ENCODE data around the gene KBTBD13.

Gene KBTBD13

DNA sequence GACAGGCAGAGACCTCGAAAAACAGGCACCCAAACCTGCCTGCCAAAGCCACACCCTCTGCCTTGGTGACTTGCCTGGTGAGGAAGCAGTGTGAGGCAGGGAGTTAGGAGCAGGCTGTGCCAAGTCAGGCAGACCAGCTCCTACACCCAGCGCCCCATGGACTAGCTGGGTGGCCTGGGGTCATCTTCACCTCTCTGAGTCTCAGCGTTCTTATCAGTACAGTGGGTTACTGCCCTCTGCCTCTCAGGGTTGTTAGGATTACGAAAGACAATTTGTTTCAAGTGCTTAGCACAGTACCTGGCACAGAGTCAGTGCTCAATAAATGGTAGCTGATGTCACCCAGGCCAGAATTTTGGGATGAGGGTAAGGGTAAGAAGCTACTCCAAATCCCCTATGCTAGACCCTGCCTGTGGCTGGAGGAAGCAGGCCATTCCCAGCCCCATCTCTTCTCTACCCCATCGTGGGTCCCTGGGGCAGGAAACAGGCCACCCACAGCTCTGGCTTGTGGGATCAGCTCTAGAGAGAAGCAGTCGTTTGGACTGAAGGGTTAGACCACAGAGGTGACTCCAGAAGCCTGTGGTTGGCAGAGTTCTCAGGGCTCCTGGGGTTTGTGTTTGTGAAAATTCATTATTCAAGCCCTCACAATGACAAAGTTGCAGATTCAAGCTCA, 21.2 kb upstream of the KBTBD13 start:
- Histone ChIP-seq H3K4me3 (ENCODE audit: low read length) (no peak overlapping the region), H3K27ac (ENCODE audit: low read depth, low read length) (no peak overlapping the region), H3K27me3 (ENCODE audit: control insufficient read depth, insufficient read depth, low read length) (no peaks in the 10 kb centered on the region), H3K4me1 (ENCODE audit: control insufficient read depth, insufficient read depth, low read length) (no peaks in the 10 kb centered on the region), H3K9ac (ENCODE audit: low read length) (no peak overlapping the region), H3K36me3 (ENCODE audit: control insufficient read depth, insufficient read depth, low read length) (peaks cover 12% of the 10 kb centered on the region)

GRCh38 chr15:65056106-65056505, 20.4 kb upstream of the KBTBD13 start:
- H3K4me1 ChIP-seq (ENCODE audit: control insufficient read depth, insufficient read depth, low read length) = peaks cover 3% of the 10 kb centered on the region
- H3K27ac ChIP-seq (ENCODE audit: low read depth, low read length) = no peak overlapping the region
- peaks cover 12% of the 10 kb centered on the region for H3K36me3 ChIP-seq (ENCODE audit: control insufficient read depth, insufficient read depth, low read length)
- no peaks in the 10 kb centered on the region for H3K27me3 ChIP-seq (ENCODE audit: control insufficient read depth, insufficient read depth, low read length)
- H3K4me3 ChIP-seq (ENCODE audit: low read length) = no peak overlapping the region
- H3K9ac ChIP-seq (ENCODE audit: low read length) = no peak overlapping the region

DNA sequence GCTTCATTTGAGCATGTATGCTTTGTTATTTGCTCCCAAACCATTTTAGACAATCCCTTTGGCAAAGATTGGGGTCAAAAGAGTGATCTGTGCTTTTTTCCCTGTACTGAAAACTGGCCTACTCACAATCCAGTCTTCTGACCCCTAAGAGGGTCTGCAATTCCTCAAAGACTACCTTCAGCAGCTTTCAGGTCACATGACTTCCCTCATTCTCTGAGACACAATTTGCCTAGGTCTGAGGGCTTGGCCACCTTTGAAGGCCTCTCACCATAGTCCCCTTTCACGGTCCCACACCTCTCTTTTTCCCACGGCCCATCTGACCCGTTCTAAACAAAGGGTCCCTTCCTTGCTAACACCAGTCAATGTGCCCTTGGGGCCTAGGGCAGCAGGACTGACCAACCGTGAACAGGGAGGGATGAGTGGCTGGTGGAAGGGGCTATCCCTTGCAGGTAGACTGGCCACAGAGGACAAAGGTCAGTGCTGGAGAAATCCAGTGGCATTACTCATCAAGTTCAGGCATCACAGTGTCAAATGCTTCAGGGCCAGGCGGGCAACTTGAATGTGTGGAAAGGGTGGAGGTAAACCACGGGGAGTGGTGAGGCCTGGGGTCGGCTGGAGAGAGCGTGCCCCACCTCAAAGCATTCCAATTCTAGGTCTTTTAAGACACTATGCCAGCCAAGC, 19.5 kb upstream of the KBTBD13 start:
- H3K9ac ChIP-seq (ENCODE audit: low read length) = no peak overlapping the region
- H3K27me3 ChIP-seq (ENCODE audit: control insufficient read depth, insufficient read depth, low read length) = no peaks in the 10 kb centered on the region
- no peak overlapping the region for H3K27ac ChIP-seq (ENCODE audit: low read depth, low read length)
- H3K36me3 ChIP-seq (ENCODE audit: control insufficient read depth, insufficient read depth, low read length) = peaks cover 7% of the 10 kb centered on the region
- H3K4me3 ChIP-seq (ENCODE audit: low read length) = no peak overlapping the region
- peaks cover 4% of the 10 kb centered on the region for H3K4me1 ChIP-seq (ENCODE audit: control insufficient read depth, insufficient read depth, low read length)

DNA sequence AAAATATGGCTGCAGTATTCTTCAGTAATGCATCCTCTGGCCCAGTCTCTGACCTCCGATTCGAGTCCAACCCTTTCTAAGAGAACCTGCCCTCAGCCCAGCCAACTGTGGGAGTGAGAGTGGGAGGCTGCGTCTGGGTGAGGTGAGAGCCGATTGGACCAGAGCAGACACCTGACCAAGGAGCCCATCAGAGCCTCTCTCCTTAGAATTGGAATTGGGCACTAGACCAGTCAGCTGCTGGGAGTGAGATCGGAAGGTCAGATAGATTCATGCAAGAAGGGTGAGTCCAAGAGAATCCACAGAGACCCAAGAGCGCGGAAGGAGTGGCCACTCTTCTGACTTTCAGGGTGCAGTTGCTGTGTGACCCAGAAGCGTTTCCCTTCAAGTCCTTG, 19.0 kb upstream of the KBTBD13 start:
- H3K27ac ChIP-seq (ENCODE audit: low read depth, low read length) = no peak overlapping the region
- no peak overlapping the region for H3K9ac ChIP-seq (ENCODE audit: low read length)
- H3K27me3 ChIP-seq (ENCODE audit: control insufficient read depth, insufficient read depth, low read length) = no peaks in the 10 kb centered on the region
- H3K36me3 ChIP-seq (ENCODE audit: control insufficient read depth, insufficient read depth, low read length) = peaks cover 7% of the 10 kb centered on the region
- H3K4me3 ChIP-seq (ENCODE audit: low read length) = no peak overlapping the region
- H3K4me1 ChIP-seq (ENCODE audit: control insufficient read depth, insufficient read depth, low read length) = peaks cover 4% of the 10 kb centered on the region

DNA sequence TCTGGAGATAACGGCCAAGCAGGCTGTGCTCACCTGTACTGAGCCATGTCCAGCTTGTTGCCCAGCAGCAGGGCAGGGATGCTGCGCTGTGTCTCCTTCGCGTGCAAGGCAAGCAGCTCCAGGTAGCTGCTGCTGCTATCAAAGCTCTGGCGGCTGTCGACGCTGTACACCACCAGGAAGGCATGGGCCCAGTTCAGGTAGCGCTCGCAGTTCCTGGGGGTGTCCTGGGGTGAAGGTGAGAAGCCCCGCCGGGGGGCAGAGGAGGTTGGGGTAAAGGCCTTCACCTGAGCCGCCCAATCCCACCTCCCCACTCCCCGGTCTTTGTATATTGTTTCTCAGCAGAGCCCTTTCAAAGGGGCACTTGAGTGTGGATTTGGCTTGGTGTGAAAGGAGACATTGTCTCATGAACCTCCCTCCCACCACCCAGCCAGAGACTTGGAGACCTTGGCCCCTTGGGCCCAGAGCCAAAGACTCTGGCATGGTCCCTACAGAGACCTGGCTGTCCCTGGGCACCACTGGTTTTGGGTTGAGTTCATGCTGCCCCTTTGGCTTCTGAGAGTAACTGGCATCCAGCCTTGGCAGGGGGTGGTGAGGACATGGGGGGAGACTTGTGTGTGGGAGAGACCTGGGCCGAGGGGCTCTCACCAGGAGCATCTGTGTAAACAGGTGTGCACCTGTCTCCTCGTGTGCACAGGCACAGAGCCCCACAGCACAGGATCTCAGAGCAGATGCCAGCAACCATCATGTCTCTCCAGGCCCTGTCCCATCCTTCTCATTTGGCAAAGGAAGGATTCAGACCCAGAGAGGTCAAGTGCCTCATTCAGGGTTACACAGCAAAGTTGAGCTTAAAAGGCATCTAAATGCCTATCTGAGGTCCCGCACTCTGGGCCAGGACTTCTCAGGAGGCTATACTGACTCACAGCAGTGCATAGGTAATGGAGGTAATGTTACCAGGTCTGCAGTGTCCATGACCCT, 17.9 kb upstream of the KBTBD13 start:
- no peak overlapping the region for H3K9ac ChIP-seq (ENCODE audit: low read length)
- no peak overlapping the region for H3K4me3 ChIP-seq (ENCODE audit: low read length)
- H3K27ac ChIP-seq (ENCODE audit: low read depth, low read length) = no peak overlapping the region

DNA sequence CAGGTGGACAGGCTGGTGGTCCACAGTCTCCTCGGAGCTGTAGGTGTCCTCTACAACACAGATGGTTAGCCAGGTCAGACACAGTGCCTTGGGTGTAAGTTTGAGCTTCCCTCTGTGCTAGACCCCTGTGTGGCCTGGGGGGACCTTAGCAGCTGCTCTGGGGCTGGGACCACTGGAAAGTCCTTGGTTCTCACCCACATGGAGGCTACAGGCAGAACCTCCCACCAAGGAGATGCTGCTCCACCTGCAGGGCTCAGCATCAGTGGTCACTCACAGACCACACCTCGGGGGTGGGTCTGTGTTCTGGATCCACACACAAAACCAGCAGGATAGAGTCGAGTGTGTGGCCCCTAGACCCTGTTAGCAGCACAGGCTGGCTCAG, 17.2 kb upstream of the KBTBD13 start:
- Histone ChIP-seq H3K4me3 (ENCODE audit: low read length) (no peak overlapping the region), H3K27me3 (ENCODE audit: control insufficient read depth, insufficient read depth, low read length) (no peaks in the 10 kb centered on the region), H3K4me1 (ENCODE audit: control insufficient read depth, insufficient read depth, low read length) (peaks cover 7% of the 10 kb centered on the region), H3K36me3 (ENCODE audit: control insufficient read depth, insufficient read depth, low read length) (peaks cover 7% of the 10 kb centered on the region), H3K9ac (ENCODE audit: low read length) (no peak overlapping the region), H3K27ac (ENCODE audit: low read depth, low read length) (no peak overlapping the region)

More for the DNA sequence above, 17.9 kb upstream of the KBTBD13 start:
- Histone ChIP-seq H3K27me3 (ENCODE audit: control insufficient read depth, insufficient read depth, low read length) (no peaks in the 10 kb centered on the region), H3K36me3 (ENCODE audit: control insufficient read depth, insufficient read depth, low read length) (peaks cover 7% of the 10 kb centered on the region), H3K4me1 (ENCODE audit: control insufficient read depth, insufficient read depth, low read length) (peaks cover 7% of the 10 kb centered on the region)

- peaks cover 7% of the 10 kb centered on the region for H3K4me1 ChIP-seq (ENCODE audit: control insufficient read depth, insufficient read depth, low read length)
- H3K36me3 ChIP-seq (ENCODE audit: control insufficient read depth, insufficient read depth, low read length) = peaks cover 7% of the 10 kb centered on the region
- H3K4me3 ChIP-seq (ENCODE audit: low read length) = no peak overlapping the region
- peak overlapping the region; percentile 29 for H3K27ac ChIP-seq (ENCODE audit: low read depth, low read length)
- H3K9ac ChIP-seq (ENCODE audit: low read length) = no peak overlapping the region
- H3K27me3 ChIP-seq (ENCODE audit: control insufficient read depth, insufficient read depth, low read length) = no peaks in the 10 kb centered on the region
Measured at GRCh38 chr15:65059931-65060596, 16.5 kb upstream of the KBTBD13 start.

GRCh38 chr15:65060641-65061397, 15.7 kb upstream of the KBTBD13 start:
- peak overlapping the region; percentile 70 for H3K27ac ChIP-seq (ENCODE audit: low read depth, low read length)
- H3K4me1 ChIP-seq (ENCODE audit: control insufficient read depth, insufficient read depth, low read length) = peaks cover 12% of the 10 kb centered on the region
- no peaks in the 10 kb centered on the region for H3K27me3 ChIP-seq (ENCODE audit: control insufficient read depth, insufficient read depth, low read length)
- H3K9ac ChIP-seq (ENCODE audit: low read length) = no peak overlapping the region
- H3K4me3 ChIP-seq (ENCODE audit: low read length) = no peak overlapping the region
- peaks cover 7% of the 10 kb centered on the region for H3K36me3 ChIP-seq (ENCODE audit: control insufficient read depth, insufficient read depth, low read length)

DNA sequence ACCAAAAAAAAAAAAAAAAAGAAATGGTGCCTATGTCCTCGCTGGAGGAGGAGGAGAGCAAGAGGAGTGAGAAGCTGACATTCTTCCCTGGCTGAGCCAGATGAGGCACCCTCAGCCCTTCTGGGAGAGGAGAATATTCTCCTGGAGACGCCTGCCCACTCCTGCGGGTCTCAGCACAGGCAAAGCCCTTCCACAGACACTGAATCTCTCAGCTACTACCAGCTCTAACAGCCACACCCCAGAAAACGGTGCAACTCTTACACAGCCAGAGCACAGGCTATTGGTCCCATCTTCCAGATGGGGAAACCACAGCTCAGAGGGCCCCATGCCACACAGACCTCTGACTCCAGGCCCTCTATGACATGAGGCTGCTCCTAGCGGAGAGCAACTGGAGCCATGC, 14.5 kb upstream of the KBTBD13 start:
- Histone ChIP-seq H3K27ac (ENCODE audit: low read depth, low read length) (peak overlapping the region; percentile 34), H3K9ac (ENCODE audit: low read length) (no peak overlapping the region), H3K27me3 (ENCODE audit: control insufficient read depth, insufficient read depth, low read length) (no peaks in the 10 kb centered on the region), H3K4me3 (ENCODE audit: low read length) (no peak overlapping the region), H3K4me1 (ENCODE audit: control insufficient read depth, insufficient read depth, low read length) (peaks cover 14% of the 10 kb centered on the region), H3K36me3 (ENCODE audit: control insufficient read depth, insufficient read depth, low read length) (peaks cover 7% of the 10 kb centered on the region)

GRCh38 chr15:65062726-65063125, 13.8 kb upstream of the KBTBD13 start:
- H3K27me3 ChIP-seq (ENCODE audit: control insufficient read depth, insufficient read depth, low read length) = no peaks in the 10 kb centered on the region
- no peak overlapping the region for H3K9ac ChIP-seq (ENCODE audit: low read length)
- H3K4me3 ChIP-seq (ENCODE audit: low read length) = no peak overlapping the region
- peaks cover 14% of the 10 kb centered on the region for H3K4me1 ChIP-seq (ENCODE audit: control insufficient read depth, insufficient read depth, low read length)
- H3K27ac ChIP-seq (ENCODE audit: low read depth, low read length) = peak overlapping the region; percentile 27
- H3K36me3 ChIP-seq (ENCODE audit: control insufficient read depth, insufficient read depth, low read length) = peaks cover 7% of the 10 kb centered on the region

- H3K27me3 ChIP-seq (ENCODE audit: control insufficient read depth, insufficient read depth, low read length) = no peaks in the 10 kb centered on the region
- peak overlapping the region; percentile 21 for H3K4me3 ChIP-seq (ENCODE audit: low read length)
- H3K4me1 ChIP-seq (ENCODE audit: control insufficient read depth, insufficient read depth, low read length) = peaks cover 35% of the 10 kb centered on the region
- H3K36me3 ChIP-seq (ENCODE audit: control insufficient read depth, insufficient read depth, low read length) = no peaks in the 10 kb centered on the region
- peak overlapping the region; percentile 92 for H3K27ac ChIP-seq (ENCODE audit: low read depth, low read length)
- no peak overlapping the region for H3K9ac ChIP-seq (ENCODE audit: low read length)
Measured at GRCh38 chr15:65066001-65066634, 10.4 kb upstream of the KBTBD13 start.
